HG02981 (cell line): ENCODE results near the gene HSPA4L.

Experiments used
- ATAC-seq: cut with Tn5 transposase; IDR thresholded peaks from one replicate; pipeline ENCODE4 v1.9.1; 2021; ENCODE audit warnings: mild to moderate bottlenecking, moderate library complexity; ENCODE audit not compliant: unreplicated experiment

The HSPA4L gene

DNA sequence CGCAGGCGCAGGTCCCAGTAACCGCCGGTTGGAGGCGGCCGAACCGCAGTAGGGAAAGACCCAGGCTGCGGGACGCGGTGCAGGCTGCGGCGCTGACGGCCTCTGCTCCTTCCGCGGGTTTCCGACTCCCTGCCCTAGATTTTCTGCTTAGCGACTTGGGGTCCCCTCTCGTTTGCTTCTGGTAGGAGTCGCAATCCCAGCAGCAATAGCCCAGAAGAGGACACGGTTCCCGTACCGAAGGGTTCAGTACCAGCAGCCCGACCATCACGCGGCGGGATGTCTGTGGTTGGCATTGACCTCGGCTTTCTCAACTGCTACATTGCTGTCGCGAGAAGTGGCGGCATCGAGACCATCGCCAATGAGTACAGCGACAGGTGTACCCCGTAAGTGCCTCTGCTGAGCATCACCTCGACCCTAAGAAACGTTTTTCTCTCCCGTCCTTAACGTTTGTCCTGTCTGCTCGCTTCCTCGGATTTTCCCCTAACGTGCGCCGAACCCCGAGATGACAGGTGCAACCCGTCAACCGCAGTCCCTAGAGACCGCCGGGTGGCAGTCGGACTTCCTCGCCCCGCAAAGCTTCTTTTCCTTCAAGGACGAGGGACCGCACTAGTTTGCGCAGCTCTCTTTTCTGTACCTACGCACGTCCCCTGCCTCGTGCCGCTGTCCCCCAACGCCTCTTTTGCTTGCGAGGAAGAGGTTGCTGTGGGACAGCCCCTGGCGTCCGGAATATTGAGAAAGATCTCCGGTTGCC, at the start of gene HSPA4L:
HSPA4L (plus strand) TSS at position 48 of the 751 bp plus-strand sequence; CDS start at position 277, 229 bp downstream.
- peak; percentile 41 for ATAC-seq

DNA sequence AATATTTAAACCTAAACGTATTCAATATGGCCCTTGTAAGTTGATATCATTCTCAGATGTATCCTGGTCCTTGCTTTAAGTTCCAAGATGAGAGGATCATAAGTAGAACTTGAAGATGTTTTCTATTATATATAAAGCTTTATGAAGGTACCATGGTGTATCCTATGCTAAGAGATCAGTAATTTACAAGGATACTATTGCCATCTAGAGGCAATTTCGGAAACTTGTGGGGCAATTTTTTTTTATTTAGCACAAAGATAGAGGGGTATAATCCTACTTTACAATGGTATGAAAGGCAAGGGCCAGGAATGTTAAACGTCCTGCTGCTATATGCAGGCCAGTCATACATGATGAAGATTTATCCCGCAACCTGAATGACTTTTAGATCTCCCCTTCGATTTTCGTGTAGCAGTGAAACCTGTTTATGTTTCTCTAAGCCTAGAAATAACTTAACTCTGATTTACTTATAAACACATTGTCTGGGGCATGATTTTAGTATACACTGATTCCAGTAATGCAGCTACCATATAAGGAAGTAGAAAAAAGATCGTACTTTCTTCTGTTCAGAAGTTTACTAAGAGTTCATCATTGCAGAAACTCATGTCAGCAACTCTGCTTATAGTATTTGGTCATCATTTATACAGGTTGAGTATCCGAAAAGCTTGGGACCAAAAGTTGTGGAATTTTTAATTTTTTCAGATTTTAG, 49.3 kb upstream of the HSPA4L start:
- peak; percentile 59 for ATAC-seq

GRCh38 chr4:127734976-127735375, 47.1 kb upstream of the HSPA4L start:
- no peak for ATAC-seq

- no peak for ATAC-seq
Observed at GRCh38 chr4:127737295-127737694, 44.8 kb upstream of the HSPA4L start.

- ATAC-seq, result no peak
Observed at GRCh38 chr4:127741247-127741646, 40.9 kb upstream of the HSPA4L start.

- ATAC-seq, result no peak
Observed at GRCh38 chr4:127747883-127748282, 34.2 kb upstream of the HSPA4L start.

- ATAC-seq, result no peak
Observed at GRCh38 chr4:127748957-127749356, 33.2 kb upstream of the HSPA4L start.

- no peak for ATAC-seq
Observed at GRCh38 chr4:127756906-127757305, 25.2 kb upstream of the HSPA4L start.

DNA sequence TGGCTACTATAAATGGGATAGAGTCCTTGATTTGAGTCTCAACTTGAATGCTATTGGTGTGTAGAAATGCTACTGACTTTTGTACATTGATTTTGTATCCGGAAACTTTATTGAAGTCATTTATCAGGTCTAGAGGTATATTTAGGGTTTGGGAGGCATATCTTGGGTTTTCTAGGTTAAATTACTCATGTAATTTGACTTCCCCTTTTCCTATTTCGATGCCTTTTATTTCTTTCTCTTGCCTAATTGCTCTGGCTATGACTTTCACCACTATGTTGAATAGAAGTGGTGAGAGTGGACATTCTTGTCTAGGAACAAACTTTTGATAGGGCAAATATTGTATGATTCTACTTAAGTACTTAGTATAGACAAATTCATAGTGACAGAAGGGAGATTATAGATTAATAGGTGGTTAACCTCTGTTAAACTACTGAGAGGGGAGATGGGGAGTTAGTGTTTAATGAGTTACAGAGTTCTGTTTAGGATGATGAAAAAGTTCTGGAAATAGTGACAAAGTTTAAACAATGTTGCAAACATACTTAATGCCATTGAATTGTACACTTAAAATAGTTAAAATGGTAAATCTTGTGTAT, 22.8 kb upstream of the HSPA4L start:
- ATAC-seq, result peak; percentile 82

DNA sequence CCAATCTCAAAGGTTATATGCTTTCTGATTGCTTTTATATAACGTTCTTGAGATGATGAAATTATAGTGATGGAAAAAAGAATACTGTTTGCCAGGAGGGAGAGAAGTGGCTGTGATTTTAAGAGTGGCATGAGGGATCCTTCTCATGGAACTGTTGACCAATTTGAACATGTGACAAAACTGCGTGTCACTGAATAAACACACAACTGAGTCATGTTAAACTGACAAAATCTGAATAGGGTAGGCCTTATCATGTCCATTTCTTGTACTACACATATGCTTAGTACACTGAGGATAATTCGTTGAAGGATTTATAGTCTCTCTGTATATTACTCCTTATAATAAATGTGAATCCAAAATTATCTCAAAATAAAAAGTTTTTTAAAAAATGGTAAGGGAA, 22.2 kb upstream of the HSPA4L start:
- ATAC-seq, result no peak

GRCh38 chr4:127771535-127772275, 10.4 kb upstream of the HSPA4L start:
- no peak for ATAC-seq

GRCh38 chr4:127772769-127773671, 9.1 kb upstream of the HSPA4L start:
- ATAC-seq, result no peak

- no peak for ATAC-seq
Observed at GRCh38 chr4:127775843-127776242, 6.3 kb upstream of the HSPA4L start.

DNA sequence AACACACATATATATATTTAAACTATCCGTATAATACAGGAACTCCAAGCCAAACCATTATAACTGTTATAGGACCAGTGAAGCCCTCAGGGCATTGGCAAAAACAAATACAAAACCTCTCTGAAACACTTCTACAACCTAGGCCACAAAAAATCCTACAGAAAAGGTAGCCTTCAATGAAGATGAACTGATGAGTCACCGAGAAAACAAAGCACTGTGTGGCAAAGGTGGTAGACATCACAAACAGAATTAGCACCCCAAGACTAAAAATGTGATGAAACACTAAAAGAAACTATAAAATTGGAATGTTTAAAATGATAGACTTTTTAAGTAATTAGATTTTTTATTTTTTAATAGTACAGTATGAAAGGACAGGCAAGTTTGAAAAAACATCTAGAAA, 5.5 kb upstream of the HSPA4L start:
- ATAC-seq, result no peak

DNA sequence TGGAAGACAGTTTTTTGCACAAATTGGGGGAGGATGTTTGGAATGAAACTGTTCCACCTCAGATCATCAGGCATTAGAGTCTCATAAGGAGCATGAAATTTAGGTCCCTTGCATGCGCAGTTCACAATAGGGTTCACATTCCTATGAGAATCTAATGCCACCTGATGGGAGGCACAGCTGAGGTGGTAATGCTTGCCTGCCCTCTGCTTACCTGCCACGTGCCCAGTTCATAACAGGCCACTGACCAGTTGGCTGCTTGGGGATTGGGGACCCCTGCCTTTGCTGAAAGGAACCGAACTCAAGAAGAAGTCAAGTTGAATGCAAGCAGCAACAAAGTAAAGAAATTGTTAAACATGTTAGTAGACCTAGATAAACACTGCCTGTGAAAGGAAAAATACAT, 4.6 kb upstream of the HSPA4L start:
- ATAC-seq, result no peak

- ATAC-seq, result no peak
Observed at GRCh38 chr4:127778102-127778501, 4.0 kb upstream of the HSPA4L start.

- no peak for ATAC-seq
Observed at GRCh38 chr4:127780598-127780997, 1.5 kb upstream of the HSPA4L start.

DNA sequence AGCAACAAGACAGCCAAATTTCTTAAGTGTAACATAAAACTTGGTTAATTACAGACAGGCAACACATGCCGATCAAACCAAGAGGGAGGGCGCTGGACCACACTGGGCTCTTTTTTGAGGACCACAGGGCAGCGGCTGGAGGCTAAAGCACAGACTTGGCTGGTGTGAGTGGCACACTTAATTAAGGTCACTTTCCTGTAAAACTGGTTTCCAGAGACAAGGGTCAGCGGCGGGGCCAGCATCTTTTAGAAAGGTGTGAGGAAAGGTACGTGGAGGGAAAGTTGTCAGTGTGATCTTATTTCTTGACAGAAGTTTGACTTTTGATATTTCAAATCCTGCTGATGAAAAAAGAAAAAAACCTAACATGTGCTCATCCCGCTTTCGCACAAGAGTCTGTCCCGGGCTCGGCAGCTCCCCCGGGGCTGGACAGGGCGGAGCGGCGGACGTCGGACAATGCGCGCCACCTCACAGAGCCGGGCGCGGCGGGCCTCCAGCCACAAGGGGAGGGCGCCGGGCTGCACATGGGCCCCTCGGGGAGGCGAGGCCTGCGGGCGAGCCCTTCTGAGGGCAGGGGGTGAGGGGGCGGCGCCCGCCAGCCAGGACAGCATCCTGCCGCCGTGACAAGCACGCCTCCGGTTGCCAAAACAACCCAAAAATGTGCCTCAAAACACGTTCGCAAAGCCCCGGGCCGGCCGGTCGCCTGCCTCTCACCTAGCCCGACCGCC, 660 bp upstream of the HSPA4L start:
- peak; percentile 38 for ATAC-seq

DNA sequence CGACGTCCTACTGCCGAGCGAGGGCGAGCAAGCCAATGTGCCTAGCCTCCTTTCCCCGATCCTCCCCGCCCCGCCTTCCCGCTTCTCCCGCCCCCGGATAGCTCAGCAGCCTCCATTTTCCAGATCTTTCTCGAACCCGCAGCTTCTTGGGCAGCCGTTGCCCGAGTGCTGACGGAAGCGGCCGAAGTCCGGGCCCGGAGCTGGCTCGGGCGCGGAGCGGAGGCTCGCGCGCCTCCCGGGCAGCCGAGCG, 172 bp upstream of the HSPA4L start:
- peak; percentile 72 for ATAC-seq
